Measurements from ENCODE around the gene TUBB8. TPM values are rescaled to one million over a fixed set of nuclear protein-coding genes. Genes with fewer than 3 reads are reported as not detected.

Gene TUBB8
- total RNA-seq, 1 experiment from 2014 or later = 0.24 TPM

DNA sequence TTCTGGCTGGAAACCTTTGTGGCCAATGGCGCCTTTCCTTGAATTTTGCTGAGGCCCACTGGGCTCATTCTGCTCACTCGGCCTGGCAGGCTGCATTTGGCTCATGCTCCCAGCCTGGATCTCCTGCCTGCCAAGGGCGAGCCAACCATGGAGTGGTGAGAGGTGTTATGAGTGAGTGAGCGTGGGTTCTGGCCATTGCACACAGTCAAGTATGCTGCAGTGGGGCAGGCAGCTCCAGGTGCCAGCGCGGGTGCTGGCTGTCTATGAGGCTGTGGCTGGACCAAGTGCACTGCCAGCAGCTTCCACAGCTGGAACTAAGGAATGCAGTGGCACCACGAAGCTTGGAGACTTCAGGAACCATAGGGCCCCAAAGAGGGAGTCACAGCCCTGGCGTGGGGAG lies 42.2 kb upstream of the TUBB8 start:
- CTCF ChIA-PET = no interaction called here
- POLR2A ChIA-PET (ENCODE audit: low non-redundant PET) = no interaction called here
- TF ChIP-seq, protein P1, sequence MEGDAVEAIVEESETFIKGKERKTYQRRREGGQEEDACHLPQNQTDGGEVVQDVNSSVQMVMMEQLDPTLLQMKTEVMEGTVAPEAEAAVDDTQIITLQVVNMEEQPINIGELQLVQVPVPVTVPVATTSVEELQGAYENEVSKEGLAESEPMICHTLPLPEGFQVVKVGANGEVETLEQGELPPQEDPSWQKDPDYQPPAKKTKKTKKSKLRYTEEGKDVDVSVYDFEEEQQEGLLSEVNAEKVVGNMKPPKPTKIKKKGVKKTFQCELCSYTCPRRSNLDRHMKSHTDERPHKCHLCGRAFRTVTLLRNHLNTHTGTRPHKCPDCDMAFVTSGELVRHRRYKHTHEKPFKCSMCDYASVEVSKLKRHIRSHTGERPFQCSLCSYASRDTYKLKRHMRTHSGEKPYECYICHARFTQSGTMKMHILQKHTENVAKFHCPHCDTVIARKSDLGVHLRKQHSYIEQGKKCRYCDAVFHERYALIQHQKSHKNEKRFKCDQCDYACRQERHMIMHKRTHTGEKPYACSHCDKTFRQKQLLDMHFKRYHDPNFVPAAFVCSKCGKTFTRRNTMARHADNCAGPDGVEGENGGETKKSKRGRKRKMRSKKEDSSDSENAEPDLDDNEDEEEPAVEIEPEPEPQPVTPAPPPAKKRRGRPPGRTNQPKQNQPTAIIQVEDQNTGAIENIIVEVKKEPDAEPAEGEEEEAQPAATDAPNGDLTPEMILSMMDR (conservative IDR thresholded peaks at IDR 0.05; ENCODE audit: low read depth, low read length) = no peak
- TF ChIP-seq EZH2 (IDR thresholded peaks at IDR 0.05; ENCODE audit: borderline replicate concordance, low read depth, low read length, poor library complexity, severe bottlenecking) = no peak
- Histone ChIP-seq H3K4me3 (ENCODE audit: low read depth, low read length, poor library complexity, severe bottlenecking) (no peak overlapping the region), H3K27ac (ENCODE audit: low read depth, low read length, poor library complexity, severe bottlenecking) (no peak overlapping the region), H3K4me1 (ENCODE audit: insufficient read depth, low read length, poor library complexity, severe bottlenecking) (no peaks in the 10 kb centered on the region), H3K27me3 (replicated peaks; ENCODE audit: insufficient read depth, low read depth, low read length, poor library complexity) (no peaks in the 10 kb centered on the region), H3K9me3 (ENCODE audit: low read depth, low read length, poor library complexity, severe bottlenecking) (peaks cover 6% of the 10 kb centered on the region), H3K36me3 (ENCODE audit: insufficient read depth, low read length, poor library complexity, severe bottlenecking) (no peaks in the 10 kb centered on the region)
- no TSS peak for BruUV-seq (replicated peaks)
- intact Hi-C loops (cut with micrococcal nuclease; ENCODE audit: unreplicated experiment) = no loop called here
- no peak for DNase-seq (ENCODE audit: low spot score)

DNA sequence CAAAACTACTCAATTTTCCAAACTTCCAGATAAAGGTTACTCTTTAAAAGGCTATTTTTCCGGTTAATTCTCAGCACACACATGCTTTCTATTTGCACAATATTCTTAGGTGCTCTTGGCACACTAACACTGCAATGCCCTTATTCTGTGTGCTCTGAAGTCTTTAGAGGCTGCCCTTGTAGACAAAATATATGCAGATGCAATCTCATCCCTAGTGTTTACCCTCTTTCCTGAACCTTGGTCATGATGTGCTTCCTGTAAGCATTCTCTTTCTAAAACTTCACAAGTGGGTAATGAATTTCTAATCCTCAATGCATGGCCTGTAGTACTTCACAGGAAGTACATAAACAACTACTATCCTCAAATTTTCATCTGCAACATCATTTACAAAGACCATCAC lies 41.1 kb upstream of the TUBB8 start:
- no peaks in the 10 kb centered on the region for H3K4me1 ChIP-seq (ENCODE audit: insufficient read depth, low read length, poor library complexity, severe bottlenecking)
- H3K36me3 ChIP-seq (ENCODE audit: insufficient read depth, low read length, poor library complexity, severe bottlenecking) = no peaks in the 10 kb centered on the region
- peaks cover under 1% of the 10 kb centered on the region for H3K9me3 ChIP-seq (ENCODE audit: low read depth, low read length, poor library complexity, severe bottlenecking)
- BruUV-seq (replicated peaks) = no TSS peak
- ChIA-PET POLR2A (ENCODE audit: low non-redundant PET) (no interaction called here), CTCF (no interaction called here)
- no peak overlapping the region for H3K27ac ChIP-seq (ENCODE audit: low read depth, low read length, poor library complexity, severe bottlenecking)
- DNase-seq (ENCODE audit: low spot score) = no peak
- intact Hi-C loops (cut with micrococcal nuclease; ENCODE audit: unreplicated experiment) = no loop called here
- no peaks in the 10 kb centered on the region for H3K27me3 ChIP-seq (replicated peaks; ENCODE audit: insufficient read depth, low read depth, low read length, poor library complexity)
- no peak overlapping the region for H3K4me3 ChIP-seq (ENCODE audit: low read depth, low read length, poor library complexity, severe bottlenecking)
- TF ChIP-seq, protein P1 (conservative IDR thresholded peaks at IDR 0.05; ENCODE audit: low read depth, low read length) = no peak

DNA sequence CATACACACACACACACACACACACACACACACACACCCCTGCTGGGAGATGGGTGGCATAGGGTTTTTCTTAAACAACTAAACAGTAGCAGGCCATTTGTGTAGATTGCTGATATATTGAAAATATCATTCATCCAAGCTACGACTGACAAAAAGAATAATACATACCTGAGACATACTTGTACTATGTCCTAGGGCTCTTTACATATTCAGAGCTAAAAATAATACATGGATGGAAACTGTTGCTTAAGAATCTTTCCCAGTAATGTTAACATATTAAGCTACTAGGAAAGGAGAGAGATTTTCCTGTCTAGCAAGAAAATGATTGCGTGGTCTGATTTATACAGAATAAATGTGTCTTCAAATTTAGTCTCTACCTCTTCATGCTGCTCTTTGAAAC lies 40.2 kb upstream of the TUBB8 start:
- Histone ChIP-seq H3K9me3 (ENCODE audit: low read depth, low read length, poor library complexity, severe bottlenecking) (no peaks in the 10 kb centered on the region), H3K27ac (ENCODE audit: low read depth, low read length, poor library complexity, severe bottlenecking) (no peak overlapping the region), H3K4me1 (ENCODE audit: insufficient read depth, low read length, poor library complexity, severe bottlenecking) (no peaks in the 10 kb centered on the region), H3K4me3 (ENCODE audit: low read depth, low read length, poor library complexity, severe bottlenecking) (no peak overlapping the region), H3K36me3 (ENCODE audit: insufficient read depth, low read length, poor library complexity, severe bottlenecking) (no peaks in the 10 kb centered on the region), H3K27me3 (replicated peaks; ENCODE audit: insufficient read depth, low read depth, low read length, poor library complexity) (no peaks in the 10 kb centered on the region)
- POLR2A ChIA-PET (ENCODE audit: low non-redundant PET) = interaction anchor here (0.6 kb wide), 1 partner anchor 1346 kb away, joined by 4 read pairs; no protein-coding TSS in a partner anchor
- CTCF ChIA-PET = no interaction called here
- intact Hi-C loops (cut with micrococcal nuclease; ENCODE audit: unreplicated experiment) = no loop called here
- BruUV-seq (replicated peaks) = no TSS peak
- no peak for DNase-seq (ENCODE audit: low spot score)
- TF ChIP-seq, protein P1 (conservative IDR thresholded peaks at IDR 0.05; ENCODE audit: low read depth, low read length) = no peak
- TF ChIP-seq EZH2 (IDR thresholded peaks at IDR 0.05; ENCODE audit: borderline replicate concordance, low read depth, low read length, poor library complexity, severe bottlenecking) = no peak
